T-helper 9 cell (primary cell): ENCODE results near the gene MEF2B.
A peak's percentile ranks its signal among the peaks of the same experiment; 100 is the strongest.

ENCODE experiments used
- DNase-seq: peaks from one replicate; pipeline ENCODE4 v3.0.0-alpha.2; 2020
- total RNA-seq, 2 donors: gene quantifications; one replicate each; lab custom pipeline; 2026; lab: John Stamatoyannopoulos, UW

MEF2B gene
- total RNA-seq, result 0.21 to 0.24 reads per million in 2 donors

DNA sequence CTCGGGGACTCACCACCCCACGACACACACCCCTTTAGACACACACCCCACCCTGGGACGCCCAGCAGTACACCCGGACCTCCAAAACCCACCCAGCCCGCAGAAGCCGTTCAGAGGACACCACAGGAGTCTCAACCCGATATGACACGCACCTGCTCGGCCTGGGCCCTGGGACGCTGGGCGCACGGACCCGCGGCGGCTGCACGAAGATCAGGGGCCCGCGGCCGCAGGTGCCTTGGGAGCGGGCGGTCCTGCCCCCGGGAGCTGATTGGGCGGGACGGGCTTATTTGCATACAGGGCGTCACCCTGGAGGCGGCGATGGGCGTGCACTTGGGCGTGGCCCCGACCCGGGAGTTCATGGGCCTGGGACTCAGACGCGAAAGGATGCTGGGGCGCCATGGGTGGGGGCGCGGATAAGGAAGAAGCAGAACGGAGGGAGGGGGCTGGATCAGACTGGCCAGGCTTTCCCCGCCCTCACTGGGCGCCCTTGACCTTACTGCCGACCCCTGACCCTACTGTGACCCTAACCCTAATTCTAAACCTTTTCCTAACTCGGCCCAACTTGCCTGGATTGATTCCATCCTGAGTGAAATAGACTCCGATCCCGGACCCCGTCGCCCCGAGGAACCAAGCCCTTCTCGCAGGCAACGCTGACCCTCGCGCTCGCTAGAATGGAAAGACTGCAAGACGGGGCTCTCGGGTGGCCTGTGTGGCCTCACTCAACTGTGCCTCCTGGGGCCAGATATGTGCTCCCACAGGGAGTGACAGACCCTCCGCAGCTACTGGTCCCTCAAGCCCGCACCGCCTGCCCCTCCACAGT, at the start of gene MEF2B:
Gene MEF2B (minus strand): TSS at position 211 of the 820 bp plus-strand sequence. CDS start 19,528 bp downstream, outside the sequence.
- DNase-seq, result peak; percentile 69

DNA sequence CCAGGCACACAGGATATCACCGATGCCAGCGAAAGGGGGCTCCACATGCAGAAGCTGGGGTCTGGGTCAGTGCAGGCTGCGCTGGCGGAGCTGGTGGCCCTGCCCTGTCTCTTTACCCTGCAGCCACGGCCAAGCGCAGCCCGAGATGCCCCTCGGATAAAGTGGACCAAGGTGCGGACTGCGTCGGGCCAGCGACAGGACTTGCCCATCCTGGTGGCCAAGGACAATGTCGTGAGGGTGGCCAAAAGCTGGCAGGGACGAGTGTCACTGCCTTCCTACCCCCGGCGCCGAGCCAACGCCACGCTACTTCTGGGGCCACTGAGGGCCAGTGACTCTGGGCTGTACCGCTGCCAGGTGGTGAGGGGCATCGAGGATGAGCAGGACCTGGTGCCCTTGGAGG, 48.8 kb upstream of the MEF2B start:
- no peak for DNase-seq

DNA sequence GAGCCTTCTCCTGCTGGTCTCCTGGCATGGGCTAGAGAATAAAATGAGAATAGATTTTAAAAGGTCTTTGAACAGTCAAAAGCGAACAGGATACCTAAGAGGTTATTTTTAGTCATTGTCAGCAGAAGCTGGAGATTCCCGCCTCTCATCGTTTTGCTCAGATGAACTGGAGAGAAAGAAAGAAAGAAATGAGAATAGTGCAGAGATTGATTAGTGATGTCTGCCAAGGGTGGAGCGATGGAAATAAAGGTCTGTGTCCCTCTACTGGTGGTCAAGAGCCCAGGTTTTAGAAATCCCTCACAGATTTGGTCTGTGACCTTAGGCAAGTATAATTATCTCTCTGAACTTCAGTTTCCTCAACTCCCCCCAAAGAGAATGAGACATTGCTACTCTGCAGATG, 47.0 kb upstream of the MEF2B start:
- DNase-seq, result no peak

DNA sequence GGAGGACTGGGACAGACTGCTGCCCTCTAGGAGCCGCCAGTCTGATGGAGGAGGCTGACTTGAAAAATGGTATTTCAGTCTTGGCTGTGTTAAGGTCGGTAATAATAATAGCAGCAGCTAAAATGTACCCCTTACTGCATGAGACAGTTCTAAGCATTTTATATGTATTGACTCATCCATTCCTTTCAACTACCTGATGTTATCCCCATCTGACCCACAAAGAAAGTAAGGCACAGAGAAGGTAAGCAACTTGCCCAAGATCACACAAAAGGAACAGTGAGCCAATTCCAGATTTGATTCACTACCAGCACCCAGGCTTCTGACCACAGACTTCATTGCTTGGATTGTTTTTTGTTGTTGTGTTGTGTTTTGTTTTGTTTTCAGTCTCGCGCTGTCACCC, 45.7 kb upstream of the MEF2B start:
- DNase-seq, result no peak

DNA sequence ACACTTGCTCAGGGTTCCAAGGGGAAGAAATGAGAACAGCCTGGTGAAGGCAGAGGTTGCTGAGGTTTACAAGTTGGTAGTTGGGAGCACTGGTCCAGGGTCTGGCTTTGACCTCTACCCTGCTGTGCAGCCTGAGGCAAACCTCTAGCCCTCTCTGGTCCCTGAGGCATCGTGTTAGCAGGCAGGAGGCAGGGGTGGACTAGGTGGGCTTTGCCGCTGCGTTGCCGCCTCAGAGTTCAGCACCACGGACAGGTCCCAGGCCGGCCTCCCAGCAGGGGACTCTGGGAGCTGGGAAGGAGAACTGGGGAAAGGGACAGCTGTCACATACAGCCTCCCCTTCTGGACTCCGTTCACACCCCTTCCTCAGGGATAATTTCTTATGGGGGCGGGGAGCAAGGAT, 44.8 kb upstream of the MEF2B start:
- DNase-seq, result no peak

DNA sequence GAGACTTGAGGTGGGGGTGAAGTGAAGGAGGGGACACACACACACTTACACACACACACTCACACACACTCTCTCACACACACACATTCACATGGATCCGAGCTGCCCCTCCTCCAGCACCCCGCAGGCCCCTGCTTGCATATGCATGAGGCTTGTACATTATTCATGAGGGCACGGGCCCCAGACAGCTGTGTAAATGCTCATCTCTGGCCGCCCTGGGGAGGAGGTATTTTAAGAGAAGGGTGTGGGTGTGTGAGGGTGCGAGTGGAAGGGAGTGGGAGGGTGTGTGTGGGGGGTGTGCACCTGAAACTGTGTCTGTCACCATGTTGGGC, 44.1 kb upstream of the MEF2B start:
- no peak for DNase-seq

DNA sequence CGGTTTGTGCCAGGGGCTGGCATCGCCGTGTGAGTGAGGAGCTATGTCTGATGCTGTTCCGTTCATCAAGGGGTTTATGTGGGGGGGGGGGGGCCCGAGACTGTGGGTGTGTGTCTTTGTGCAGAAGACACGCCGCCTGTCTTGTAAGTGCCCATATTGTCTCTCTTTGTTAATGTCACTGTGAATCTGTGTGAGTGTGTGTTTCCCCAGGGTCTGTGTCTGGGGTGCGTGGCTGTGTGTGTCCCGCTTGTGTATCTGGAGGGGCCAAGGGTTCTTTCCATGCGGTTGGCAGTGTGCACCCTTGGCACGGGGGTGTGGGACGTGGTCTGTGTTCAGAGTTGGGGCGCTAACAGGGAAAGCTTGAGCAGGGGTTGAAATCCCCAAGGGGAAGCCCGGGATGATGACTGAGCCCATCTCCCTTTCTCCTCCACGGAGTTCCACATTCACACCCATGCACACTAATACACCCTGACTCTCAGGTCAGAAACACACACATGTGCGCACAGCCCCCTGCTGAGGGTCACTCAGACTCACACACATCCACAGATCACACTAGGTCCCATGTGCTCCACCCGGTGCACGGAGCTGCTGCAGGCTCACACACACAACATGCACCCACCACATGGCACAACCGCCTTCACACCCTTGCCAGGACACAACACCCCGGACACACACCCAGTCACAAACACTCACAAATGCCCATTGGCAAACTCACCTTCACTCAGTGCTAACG, 43.5 kb upstream of the MEF2B start:
- no peak for DNase-seq

DNA sequence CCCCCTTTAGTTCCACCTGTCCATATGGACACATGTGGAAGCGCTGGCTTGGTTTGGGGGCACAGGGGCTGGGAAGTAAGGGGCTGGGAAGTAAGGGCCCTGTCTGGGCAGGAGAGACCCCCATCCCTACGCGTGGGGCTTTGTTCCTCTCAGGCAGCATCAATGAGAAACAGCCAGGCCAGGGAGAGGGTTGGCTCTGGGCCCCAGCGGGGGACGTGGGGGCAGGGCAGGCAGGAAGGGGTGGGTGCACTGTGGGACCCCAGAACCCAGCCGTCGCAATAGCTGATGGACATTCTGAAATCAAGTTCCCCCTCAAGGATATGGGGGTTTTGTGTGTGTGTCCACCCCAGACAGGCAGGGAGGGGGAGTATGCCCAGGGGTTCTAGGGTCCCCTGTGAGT, 42.9 kb upstream of the MEF2B start:
- no peak for DNase-seq

DNA sequence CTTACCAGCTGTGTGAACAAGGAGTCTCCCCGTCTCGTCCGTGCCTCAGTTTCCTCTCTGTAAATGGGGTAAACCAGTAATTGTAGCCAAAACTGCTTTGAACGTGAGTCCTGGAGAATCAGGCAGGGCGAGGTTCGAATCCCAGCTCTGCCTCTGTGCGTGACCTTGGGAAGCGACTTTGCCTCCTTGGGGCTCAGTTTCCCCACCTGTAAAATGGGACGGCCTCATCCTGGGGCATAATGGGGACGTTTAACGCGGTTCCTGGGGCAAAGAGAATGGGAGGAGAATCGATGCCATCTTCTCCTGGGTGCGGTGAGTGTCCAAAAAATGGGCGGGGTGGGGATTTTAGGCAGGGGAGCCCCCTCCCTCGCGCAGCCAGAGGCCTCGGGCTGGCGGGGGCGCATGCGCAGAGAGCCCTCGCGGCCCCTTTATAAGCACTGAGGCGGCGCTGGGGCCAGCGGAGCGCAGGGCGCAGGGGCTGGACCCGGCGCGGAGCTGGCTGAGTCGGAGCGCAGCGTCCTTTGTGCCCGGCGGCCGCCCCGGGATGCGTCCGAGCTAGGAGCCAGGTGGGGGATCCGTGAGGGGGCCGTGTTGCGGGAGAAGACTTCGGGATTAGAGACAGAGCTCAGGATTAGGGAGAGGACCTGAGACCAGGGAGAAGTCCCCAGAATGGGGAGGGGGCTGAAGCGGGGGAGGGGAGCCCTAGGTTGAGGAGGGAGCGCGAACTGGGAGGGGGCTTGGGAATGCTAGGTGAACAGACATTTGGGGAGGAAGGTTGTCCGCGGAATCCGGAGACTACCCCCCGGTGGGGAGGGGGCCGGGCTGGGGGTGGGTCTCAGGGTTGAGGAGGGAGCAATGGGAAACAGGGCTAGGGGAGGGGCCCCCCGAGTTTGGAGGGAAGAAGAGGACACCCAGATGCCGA, 41.7 kb upstream of the MEF2B start, which contains the start of gene NCAN:
Gene NCAN (plus strand): TSS at position 460 of the 922 bp plus-strand sequence. CDS start 4,996 bp downstream, outside the sequence.
- no peak for DNase-seq

DNA sequence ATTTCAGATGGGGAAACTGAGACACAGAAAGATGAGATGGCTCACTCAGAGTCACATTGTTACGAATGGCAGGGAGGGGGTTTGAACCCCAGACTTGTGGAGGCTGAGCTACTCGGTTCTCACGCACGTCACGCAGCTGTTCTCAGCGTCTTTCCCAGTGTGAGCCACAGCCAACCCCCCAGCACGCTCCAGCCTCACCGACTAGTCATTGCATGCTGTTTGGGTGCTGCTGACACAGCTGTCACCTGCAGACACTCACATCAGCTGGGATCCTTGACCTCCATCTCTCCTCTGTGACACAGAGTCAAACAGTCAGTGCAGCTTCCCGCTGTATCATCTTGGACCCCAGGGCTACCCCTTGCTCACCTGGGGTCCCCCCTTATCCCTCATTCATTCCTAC, 39.3 kb upstream of the MEF2B start:
- no peak for DNase-seq

DNA sequence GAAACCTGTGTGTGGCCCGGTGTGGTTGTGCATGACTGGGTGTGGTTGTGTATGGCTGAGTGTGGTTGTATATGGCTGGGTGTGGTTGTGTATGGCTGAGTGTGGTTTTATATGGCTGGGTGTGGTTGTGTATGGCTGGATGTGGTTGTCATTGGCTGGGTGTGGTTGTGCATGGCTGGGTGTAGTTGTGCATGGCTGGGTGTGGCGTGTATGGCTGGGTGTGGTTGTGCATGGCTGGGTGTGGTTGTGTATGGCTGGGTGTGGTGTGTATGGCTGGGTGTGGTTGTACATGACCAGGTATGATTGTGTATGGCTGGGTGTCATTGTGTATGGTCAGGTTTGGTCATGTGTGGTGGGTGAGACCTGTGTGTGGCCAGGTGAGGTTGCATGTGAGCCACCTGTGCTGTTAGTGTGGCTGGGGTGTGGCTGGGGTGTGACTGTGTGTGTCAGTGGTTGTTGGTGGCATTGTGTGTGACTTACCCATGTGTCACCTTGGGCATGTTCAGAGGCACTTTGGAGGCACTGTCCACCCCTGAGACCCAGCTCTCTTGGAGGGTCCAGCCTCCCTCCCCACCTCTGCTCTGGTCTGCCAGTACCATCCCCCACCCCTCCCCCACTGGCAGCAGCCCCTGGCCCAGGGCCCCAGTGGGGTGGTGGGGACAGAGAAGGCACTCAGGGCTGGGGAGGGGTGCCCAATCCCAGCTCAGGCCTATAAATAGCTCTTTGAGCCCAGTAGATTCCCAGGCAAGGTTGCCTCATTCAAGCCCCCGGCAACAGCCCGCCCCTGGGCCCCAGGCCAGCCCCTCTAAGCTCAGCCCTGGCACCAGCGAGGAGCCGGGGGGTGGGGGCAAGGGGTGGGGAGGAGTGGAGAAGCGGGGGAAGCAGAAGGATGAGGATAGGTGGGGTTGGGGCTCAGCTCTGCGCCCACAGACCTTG, 37.8 kb upstream of the MEF2B start:
- no peak for DNase-seq

DNA sequence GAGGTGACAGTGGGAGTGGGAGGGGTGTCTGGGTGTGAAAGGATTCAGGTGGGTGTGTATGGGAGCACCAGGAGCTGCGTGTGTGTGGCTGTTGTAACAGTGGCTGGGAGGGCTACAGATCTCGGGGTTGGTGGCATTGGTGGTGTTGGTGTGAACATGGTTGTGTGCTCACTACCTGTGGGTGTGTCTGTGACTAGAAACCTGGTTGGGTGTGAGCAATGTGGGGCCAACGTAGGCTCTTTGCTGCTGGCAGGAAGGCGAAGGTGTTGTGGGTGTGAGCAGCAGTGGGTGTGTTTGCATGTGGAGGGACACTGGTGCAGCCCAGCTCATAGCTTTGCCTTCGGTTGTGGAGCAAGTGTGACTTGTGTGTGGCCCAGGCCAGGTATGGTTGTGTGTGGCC, 36.9 kb upstream of the MEF2B start:
- no peak for DNase-seq

DNA sequence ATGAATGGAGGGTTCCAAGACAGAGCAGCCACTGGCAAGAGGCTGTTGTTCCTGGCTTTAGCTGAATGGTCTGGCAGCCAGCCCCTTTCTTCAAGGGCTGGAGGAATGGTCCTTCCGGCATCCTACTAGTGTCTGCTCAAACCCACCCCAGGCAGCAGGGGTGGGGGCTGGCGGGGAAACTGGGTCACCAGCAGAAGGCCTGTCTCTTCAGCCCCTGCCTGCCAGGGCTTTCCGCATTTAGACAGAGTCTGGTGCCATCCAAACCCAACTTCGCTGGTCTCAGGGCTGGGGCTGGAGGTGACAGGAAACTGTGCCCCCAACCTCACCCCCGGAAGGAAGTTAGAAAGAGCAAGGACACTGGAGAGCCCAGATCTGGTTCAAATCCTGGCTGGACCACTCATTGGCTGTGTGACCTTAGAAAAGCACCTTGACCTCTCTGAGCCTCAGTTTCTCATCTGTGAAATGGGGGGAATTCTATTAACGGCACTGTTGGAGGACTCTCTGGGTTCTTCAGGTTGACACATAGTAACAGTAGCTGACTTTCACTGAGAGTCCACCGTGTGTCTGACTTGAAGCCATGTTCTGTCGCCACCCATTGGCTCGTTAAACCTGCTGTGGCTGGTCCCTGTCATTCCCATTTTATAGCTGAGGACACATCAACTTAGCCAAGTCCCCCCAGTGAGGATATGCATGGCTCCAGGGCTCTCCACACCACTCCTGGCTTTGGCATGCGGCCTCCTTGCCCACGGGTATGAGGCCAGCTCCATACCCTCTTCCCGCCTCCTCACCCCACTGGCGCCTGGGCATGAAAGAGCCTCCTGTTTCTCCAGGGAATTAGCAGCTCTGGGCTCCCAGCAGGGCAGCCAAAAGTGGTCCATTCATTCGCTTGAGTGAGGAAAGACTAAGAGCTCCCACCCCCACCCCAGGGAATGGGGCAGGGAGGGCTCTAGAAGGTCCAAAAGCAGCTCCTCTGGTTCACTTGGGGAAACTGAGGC, 35.6 kb upstream of the MEF2B start:
- DNase-seq, result no peak

DNA sequence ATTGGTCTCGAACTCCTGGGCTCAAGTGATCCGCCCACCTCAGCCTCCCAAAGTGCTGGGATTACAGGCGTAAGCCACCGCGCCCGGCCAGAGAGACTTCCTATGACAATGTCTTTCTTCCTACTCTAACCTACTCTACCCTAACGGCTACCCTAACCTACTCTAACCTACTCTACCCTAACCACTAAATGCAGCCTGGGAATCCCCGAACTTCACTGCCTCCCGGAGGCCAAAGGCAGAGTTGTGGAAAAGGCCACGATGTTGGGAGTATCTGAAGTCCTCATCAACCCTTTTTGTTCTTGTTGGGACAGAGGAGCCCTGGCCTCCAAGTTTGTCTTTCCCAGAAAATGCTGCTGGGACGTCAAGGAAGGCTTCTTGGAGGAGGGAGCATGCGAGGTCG, 34.1 kb upstream of the MEF2B start:
- no peak for DNase-seq

DNA sequence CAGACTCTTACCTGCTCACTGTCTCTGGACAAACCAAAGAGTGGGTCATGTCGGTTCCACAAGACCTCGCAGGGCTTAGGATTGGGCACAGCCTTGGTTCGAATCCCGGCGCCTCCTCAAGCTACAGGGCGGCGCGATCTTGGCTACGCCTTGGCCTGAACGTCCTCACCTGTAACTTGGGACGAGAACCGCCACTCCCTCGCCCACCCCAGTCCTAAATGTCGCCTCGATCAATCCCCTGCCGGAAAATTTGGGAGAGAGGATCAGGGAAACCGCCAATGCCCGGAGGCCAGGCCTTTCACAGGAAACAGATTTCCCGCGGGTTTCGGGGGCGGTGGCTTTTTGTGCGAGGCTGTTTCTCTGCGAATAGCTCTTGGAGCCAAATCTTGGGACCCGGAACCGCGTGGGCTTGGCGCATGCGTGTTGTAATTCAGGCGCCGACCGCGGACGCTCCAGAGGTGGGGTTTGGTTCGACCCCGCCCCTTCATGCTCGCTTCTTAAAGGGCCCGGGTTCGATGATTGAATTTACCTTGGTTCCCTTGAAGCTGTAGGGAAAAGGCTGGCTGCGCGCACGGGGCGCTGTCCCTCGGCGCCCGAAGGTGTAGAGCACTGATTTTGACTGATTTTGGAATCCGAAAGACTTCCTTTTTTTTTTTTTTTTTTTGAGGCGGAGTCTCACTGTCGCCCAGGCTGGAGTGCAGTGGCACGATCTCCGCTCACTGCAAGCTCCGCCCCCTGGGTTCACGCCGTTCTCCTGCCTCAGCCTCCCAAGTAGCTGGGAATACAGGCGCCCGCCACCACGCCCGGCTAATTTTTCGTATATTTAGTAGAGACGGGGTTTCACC, 33.2 kb upstream of the MEF2B start, which contains the start of gene NR2C2AP:
Gene NR2C2AP (minus strand): TSS at position 403 of the 845 bp plus-strand sequence. CDS start 354 bp downstream, at position 49.
- peak; percentile 88 for DNase-seq

DNA sequence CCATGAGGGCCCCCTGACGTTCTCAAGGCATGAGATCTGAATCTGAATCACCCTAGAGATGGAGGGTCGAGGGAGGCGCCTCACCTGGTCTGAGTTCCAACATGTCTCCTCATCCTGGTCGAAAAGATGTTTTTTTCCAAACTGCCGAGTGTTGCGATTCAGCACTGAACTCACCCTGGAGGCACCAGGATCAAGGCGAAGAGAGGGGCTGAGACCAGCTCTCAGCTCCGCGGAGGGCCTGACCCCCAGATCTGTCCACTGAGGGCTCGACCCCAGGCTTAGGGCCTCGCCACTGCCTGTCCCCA, 32.6 kb upstream of the MEF2B start:
- DNase-seq, result no peak

DNA sequence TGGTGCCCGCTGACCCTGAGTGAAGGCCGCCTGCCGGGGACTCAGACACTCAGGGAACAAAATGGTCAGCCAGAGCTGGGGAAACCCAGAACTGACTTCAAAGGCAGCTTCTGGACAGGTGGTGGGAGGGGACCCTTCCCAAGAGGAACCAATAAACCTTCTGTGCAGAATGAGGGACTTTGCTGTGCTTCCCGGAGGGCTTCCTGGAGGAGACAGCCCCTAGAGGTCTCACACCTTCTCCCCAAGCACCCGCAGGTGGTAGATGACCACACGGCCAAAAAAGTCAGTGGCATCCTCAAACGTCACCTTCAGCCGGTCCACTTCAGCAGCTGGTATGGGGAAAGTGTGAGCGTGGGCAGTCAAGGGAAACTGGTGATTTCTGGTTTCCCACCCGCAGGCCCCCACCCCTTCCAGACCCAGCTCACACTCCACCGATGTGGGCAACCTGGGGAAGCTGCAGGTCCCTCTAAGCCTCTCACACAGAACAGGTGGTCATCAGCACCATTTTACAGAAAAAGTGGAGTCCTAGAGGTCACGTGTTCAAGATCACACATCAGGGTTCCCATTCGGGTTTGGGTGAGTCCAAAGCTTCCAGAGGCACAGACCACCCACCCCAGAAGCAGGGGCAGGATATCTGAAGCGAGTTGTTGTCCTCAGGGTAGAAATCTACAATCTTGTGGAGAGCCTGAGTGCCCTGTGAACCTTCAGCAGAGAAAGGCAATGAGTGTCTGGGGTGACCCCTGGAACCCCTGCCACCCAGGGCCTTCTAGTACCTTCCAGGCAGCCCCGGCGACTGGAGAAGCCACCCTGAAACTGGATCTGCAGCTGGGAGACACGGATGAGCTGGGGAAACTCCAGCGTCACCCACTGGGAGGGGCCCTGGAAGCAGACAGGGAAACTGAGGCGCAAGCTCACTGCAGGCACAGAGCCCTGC, 31.9 kb upstream of the MEF2B start:
- no peak for DNase-seq

DNA sequence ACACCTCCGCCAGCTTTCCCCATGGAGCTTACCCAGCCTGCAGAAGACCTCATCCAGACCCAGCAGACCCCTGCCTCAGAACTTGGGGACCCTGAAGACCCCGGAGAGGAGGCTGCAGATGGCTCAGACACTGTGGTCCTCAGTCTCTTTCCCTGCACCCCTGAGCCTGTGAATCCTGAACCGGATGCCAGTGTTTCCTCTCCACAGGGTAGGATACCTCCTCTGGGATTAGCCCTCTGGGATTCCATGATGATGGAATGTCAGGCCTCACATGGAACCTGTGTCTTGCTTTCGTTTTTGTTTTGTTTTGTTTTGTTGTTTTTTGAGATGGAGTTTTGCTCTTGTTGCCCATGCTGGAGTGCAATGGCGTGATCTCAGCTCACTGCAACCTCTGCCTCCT, 23.9 kb upstream of the MEF2B start:
- DNase-seq, result no peak
